Astrocyte (in vitro differentiated cells and primary cell): ENCODE data around the gene AFG1L. TPM values are rescaled to one million over a fixed set of nuclear protein-coding genes. Genes with fewer than 3 reads are reported as not detected.

Experiments used
- DNase-seq: peaks from one replicate; pipeline ENCODE4 v3.0.0-alpha.2; 2010; ENCODE audit warnings: low read depth
- FAIRE-seq: peaks from 2 replicates; lab custom pipeline; 2011; peaks lifted over from hg19 to GRCh38; lab: Jason Lieb, UNC
- H2AFZ ChIP-seq: 2 replicates; pipeline ENCODE4 v1.6.0; 2012; ENCODE audit warnings: low read depth, low read length, inconsistent platforms
- H3K27ac ChIP-seq: 2 replicates; pipeline ENCODE4 v1.5.1; 2011; ENCODE audit warnings: low read depth, low read length, inconsistent platforms
- H3K27me3 ChIP-seq: 2 replicates; pipeline ENCODE4 v1.6.0; 2011; ENCODE audit warnings: low read length, inconsistent platforms; ENCODE audit not compliant: insufficient read depth
- H3K36me3 ChIP-seq: 2 replicates; pipeline ENCODE4 v1.5.1; 2011; ENCODE audit warnings: low read length, inconsistent platforms; ENCODE audit not compliant: insufficient read depth
- H3K4me1 ChIP-seq: 2 replicates; pipeline ENCODE4 v1.5.1; 2011; ENCODE audit warnings: low read length, inconsistent platforms; ENCODE audit not compliant: insufficient read depth
- H3K4me2 ChIP-seq: 2 replicates; pipeline ENCODE4 v1.6.0; 2012; ENCODE audit warnings: low read length, inconsistent platforms
- H3K4me3 ChIP-seq: 2 replicates; pipeline ENCODE4 v1.5.1; 2011; ENCODE audit warnings: low read depth, mild to moderate bottlenecking, low read length, inconsistent platforms; ENCODE audit not compliant: insufficient read depth
- H3K79me2 ChIP-seq: 2 replicates; pipeline ENCODE4 v1.6.0; 2012; ENCODE audit warnings: mild to moderate bottlenecking, low read length, inconsistent platforms; ENCODE audit not compliant: insufficient read depth
- H3K9ac ChIP-seq: 2 replicates; pipeline ENCODE4 v1.6.0; 2012; ENCODE audit warnings: mild to moderate bottlenecking, low read length, inconsistent platforms
- H3K9me3 ChIP-seq: 2 replicates; pipeline ENCODE4 v1.5.1; 2012; ENCODE audit warnings: low read depth, mild to moderate bottlenecking, low read length, inconsistent platforms; ENCODE audit not compliant: insufficient read depth
- H4K20me1 ChIP-seq: 2 replicates; pipeline ENCODE4 v1.6.0; 2012; ENCODE audit warnings: low read length, inconsistent platforms; ENCODE audit not compliant: insufficient read depth
- H3K27ac Mint-ChIP-seq: one replicate; pipeline ENCODE4 v1.8.0; 2021; ENCODE audit warnings: mild to moderate bottlenecking, mixed read lengths; ENCODE audit not compliant: unreplicated experiment
- H3K27me3 Mint-ChIP-seq: one replicate; pipeline ENCODE4 v1.8.0; 2021; ENCODE audit warnings: low read depth, mixed read lengths; ENCODE audit not compliant: unreplicated experiment
- H3K36me3 Mint-ChIP-seq: one replicate; pipeline ENCODE4 v1.8.0; 2021; ENCODE audit warnings: low read depth, mixed read lengths; ENCODE audit not compliant: unreplicated experiment
- H3K4me1 Mint-ChIP-seq: one replicate; pipeline ENCODE4 v1.8.0; 2021; ENCODE audit warnings: low read depth, mixed read lengths; ENCODE audit not compliant: unreplicated experiment
- H3K4me3 Mint-ChIP-seq: one replicate; pipeline ENCODE4 v1.8.0; 2021; ENCODE audit warnings: mild to moderate bottlenecking, moderate library complexity, mixed read lengths; ENCODE audit not compliant: unreplicated experiment
- H3K9me3 Mint-ChIP-seq: one replicate; pipeline ENCODE4 v1.8.0; 2021; ENCODE audit warnings: mild to moderate bottlenecking, mixed read lengths; ENCODE audit not compliant: unreplicated experiment
- EZH2 ChIP-seq: IDR thresholded peaks from 2 replicates; pipeline ENCODE4 v1.6.1; 2012; ENCODE audit warnings: mild to moderate bottlenecking, low read length, inconsistent platforms; ENCODE audit not compliant: insufficient read depth
- total RNA-seq: library from RNA; stranded (reverse); gene quantifications from 2 replicates; pipeline ENCODE4 v1.2.1, GENCODE V29; 2021
- TF ChIP-seq, protein P1 (sequence below): IDR thresholded peaks from 2 replicates; pipeline ENCODE4 v1.5.1; 2011; ENCODE audit warnings: low read depth, mild to moderate bottlenecking, inconsistent platforms, low read length, moderate library complexity; ENCODE audit not compliant: insufficient read depth

The AFG1L gene
- total RNA-seq, 1 donor from 2014 or later: 7.9 TPM

DNA sequence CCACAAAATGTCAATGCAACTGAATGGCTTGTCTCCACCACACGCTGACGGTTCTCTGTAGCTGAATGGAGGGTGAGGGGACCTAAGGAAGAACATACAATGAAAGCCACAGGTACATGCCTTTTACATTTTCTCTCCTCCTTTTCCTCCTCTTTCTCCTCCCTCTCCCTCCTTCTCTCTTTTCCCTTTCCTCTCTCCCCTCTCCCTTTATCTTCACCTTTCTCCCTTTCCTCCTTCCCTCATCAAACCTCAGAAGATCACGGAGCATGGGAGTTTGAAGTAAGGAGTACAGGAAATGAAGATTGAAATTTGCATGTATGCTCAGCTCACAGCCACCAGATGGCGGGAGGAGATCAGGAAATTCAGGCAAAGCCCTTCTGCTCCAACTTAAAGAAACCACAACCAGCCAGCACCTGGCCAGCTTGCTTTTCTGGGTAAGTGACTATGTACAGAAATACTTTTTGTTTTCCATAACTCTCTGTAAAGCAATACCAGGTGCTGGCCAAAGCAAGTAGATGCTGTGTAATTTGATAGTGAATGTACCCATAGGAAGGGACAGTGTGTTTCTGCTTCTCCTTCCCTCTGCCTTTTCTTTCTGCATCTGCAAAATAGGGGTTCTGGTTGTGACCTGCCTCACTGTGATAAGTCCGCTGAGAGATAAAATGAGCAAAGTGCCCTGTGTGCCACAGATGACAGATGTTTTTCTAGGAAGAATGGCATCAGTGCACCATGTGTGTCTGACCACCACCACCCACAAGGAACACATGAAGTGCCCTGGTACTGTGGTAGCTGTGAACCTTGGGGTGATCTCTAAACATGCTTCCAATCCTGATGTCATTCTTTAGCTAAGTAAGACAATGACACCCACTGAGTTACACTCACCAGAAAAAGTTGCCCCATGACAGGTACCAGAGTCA is 247.2 kb downstream of the AFG1L start:
- Mint-ChIP-seq H3K27ac (no peak overlapping the region), H3K27me3 (peaks cover 14% of the 10 kb centered on the region), H3K4me1 (no peaks in the 10 kb centered on the region), H3K9me3 (no peaks in the 10 kb centered on the region), H3K4me3 (no peak overlapping the region), H3K36me3 (no peaks in the 10 kb centered on the region)
- peak overlapping the region; percentile 57 for H2AFZ ChIP-seq
- TF ChIP-seq, protein P1, sequence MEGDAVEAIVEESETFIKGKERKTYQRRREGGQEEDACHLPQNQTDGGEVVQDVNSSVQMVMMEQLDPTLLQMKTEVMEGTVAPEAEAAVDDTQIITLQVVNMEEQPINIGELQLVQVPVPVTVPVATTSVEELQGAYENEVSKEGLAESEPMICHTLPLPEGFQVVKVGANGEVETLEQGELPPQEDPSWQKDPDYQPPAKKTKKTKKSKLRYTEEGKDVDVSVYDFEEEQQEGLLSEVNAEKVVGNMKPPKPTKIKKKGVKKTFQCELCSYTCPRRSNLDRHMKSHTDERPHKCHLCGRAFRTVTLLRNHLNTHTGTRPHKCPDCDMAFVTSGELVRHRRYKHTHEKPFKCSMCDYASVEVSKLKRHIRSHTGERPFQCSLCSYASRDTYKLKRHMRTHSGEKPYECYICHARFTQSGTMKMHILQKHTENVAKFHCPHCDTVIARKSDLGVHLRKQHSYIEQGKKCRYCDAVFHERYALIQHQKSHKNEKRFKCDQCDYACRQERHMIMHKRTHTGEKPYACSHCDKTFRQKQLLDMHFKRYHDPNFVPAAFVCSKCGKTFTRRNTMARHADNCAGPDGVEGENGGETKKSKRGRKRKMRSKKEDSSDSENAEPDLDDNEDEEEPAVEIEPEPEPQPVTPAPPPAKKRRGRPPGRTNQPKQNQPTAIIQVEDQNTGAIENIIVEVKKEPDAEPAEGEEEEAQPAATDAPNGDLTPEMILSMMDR: peak; percentile 94
- no peak for TF ChIP-seq EZH2
- H3K4me1 ChIP-seq: no peaks in the 10 kb centered on the region
- no peak overlapping the region for H3K9ac ChIP-seq
- H3K9me3 ChIP-seq: no peaks in the 10 kb centered on the region
- H3K4me3 ChIP-seq: no peak overlapping the region
- H3K27me3 ChIP-seq: no peaks in the 10 kb centered on the region
- DNase-seq: peak; percentile 59
- H3K79me2 ChIP-seq: no peaks in the 10 kb centered on the region
- H4K20me1 ChIP-seq: no peaks in the 10 kb centered on the region
- FAIRE-seq: peak; percentile 91
- no peaks in the 10 kb centered on the region for H3K36me3 ChIP-seq
- peak overlapping the region; percentile 68 for H3K4me2 ChIP-seq
- no peak overlapping the region for H3K27ac ChIP-seq

GRCh38 chr6:108543175-108543940 is 248.5 kb downstream of the AFG1L start:
- H2AFZ ChIP-seq: no peak overlapping the region
- H3K36me3 ChIP-seq: no peaks in the 10 kb centered on the region
- FAIRE-seq (no peak), DNase-seq (no peak)
- no peaks in the 10 kb centered on the region for H3K79me2 ChIP-seq
- no peak overlapping the region for H3K4me3 ChIP-seq
- no peak overlapping the region for H3K9ac ChIP-seq
- no peak overlapping the region for H3K27ac Mint-ChIP-seq
- no peaks in the 10 kb centered on the region for H3K9me3 Mint-ChIP-seq
- no peak for TF ChIP-seq EZH2
- TF ChIP-seq, protein P1: no peak
- no peaks in the 10 kb centered on the region for H3K27me3 ChIP-seq
- H3K9me3 ChIP-seq: no peaks in the 10 kb centered on the region
- no peaks in the 10 kb centered on the region for H3K36me3 Mint-ChIP-seq
- H3K4me2 ChIP-seq: no peak overlapping the region
- H3K4me3 Mint-ChIP-seq: no peak overlapping the region
- H3K4me1 ChIP-seq: no peaks in the 10 kb centered on the region
- H3K4me1 Mint-ChIP-seq: no peaks in the 10 kb centered on the region
- H3K27me3 Mint-ChIP-seq: peaks cover 17% of the 10 kb centered on the region
- H3K27ac ChIP-seq: no peak overlapping the region
- no peaks in the 10 kb centered on the region for H4K20me1 ChIP-seq
